ENCODE data around the gene CASP8.
"Not testable (repeated sequence)": the region's sequence is repeated elsewhere in the genome, so short reads cannot be mapped to it uniquely, and the experiment has no call there.

Gene CASP8

DNA sequence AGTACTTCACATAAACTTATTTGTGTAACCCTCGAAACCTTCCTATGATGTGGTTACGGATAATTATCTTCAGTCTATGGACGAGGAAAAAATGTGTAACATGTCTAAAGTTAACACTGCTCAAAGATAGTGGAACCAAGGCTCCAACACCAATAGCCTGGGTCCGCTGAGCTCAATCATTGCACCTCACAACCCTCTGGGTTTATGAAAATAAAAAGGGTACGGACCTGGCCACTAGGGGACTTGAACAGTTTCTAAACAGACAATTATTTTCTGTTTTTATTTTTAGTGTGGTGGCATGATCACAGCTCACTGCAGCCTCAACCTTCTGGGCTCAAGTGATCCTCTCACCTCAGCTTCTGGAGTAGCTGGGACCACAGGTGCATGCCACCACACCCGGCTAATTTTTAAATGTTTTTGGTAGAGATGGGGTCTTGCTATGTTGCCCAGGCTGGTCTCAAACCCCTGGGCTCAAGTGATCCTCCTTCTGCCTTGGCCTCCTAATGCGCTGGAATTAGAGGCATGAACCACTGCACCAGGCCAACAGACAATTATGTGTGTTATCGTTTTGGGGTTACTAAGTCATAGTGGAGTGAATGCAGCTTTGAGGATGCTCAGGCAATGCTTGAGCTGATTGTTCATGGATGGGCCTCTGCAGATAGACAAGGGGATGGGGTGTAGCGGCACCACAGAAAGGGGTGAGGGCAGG lies 10.1 kb downstream of the CASP8 start:
- DNase-seq, result no peak

DNA sequence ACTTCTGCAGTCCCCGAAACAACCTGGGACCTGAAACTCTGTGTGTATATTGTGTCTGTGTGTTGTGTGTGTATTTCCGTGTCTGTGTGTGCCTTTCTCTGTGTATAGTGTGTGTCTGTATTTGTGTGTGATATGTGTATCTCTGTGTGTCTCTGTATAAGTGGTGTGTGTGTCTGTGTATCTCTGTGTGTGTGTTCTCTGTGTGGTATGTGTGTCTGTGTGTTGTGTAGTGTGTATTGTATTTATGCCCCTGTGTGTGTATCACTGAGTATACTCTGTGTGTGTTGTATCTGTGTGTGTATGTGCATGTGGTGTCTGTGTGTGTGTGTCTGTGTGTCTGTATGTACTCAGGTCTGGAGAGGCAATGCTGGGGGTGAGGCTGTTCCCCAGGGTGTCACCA lies 11.6 kb downstream of the CASP8 start:
- DNase-seq, result no peak

DNA sequence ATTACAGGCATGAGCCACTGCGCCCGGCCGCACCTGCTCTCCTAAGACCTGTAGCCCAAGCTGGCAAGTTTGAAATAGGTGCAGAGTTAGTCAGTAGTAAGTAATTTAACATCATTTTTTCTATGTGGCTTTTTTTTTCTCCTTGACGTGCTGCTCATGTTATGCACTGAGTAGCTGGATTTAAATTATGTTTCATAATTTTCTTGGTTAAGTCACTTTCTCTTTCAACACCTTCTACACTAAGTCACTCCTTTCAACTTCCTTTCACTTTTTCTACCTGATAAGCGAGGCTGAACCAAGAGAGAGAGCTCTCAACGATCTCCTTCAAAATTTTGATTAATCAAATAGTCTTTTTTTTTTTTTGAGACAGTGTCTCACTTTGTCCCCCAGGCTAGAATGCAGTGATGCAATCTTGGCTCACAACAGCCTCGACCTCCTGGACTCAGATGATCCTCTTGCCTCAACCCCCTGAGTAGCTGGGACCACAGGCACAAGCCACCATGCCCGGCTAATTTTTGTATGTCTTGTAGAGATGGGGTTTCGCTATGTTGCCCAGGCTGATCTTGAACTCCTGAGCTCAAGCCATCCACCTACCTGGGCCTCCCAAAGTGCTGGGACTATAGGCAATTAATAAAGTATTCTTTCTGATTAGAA lies 13.1 kb downstream of the CASP8 start:
- DNase-seq, result no peak

DNA sequence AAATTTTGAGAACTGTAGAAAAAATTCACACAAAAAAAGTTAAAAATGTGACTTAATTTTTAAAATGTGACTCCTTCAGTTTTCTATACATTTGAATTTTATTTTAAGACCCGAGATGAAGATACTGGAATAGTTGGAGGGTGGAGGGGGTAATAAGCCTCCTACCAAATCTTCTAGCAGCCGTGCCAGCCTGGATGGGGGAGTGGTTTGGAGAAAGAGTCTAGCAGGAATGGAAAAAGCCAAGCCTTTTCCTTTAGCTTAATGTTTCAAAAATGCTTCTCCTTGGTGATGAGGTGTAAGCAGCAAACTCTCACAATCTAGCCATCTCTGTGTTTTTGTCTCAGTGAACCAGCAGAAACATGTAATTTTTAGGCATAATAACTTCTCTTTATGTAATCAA lies 14.7 kb downstream of the CASP8 start:
- no peak for DNase-seq

DNA sequence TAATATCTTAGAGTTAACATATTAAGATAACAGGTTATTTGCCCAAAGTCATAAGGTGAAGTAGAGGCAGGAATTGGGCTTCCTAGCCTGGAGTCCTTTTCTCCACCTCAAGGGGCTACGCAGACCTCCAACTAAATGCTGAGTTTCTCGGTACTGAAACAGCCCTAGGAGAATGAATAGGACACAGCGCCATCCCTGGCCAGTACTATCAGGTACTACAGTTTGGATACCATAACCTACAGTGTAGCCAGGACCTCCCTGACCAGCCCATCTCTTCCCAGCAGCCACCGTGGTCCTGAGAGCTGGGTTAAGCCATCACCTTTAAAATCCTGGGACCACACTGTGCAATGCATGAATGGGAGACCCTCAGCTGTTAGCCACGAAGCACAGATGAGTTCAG lies 15.7 kb downstream of the CASP8 start:
- DNase-seq, result no peak

DNA sequence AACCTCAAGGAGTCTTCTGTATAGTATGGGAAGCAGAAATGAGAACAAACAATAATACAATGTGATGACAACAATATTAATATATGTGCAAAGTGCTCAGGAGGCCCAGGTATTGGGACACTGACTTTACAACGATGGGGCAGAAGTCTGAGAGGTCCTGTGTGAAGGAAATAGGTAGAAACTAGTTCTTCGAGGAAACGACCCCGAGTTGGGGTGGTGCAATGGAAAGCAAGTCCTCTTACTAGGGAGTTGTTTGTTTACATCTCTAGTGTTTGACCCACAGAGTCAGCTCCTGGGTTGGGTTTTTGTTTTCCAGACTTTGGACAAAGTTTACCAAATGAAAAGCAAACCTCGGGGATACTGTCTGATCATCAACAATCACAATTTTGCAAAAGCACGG lies 16.2 kb downstream of the CASP8 start:
- no peak for DNase-seq

DNA sequence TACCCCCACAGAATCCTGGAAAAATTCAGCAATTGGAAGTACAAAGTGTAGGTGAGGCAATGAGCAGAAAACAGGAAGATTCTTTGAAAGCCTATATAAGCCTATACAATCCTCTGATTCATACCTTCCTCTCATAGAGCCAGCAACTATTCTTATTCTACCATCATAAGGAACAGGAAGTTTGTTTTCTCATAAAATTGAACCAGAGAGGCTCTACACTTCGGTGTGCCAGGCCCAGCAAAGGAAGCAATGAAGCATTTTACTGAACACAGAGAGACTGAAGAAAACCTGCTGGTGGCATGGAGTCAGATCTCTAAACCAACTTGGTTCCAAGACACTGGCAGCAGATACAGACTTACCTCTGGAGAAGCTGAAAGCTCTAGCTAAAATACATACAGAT lies 18.7 kb downstream of the CASP8 start:
- no peak for DNase-seq

DNA sequence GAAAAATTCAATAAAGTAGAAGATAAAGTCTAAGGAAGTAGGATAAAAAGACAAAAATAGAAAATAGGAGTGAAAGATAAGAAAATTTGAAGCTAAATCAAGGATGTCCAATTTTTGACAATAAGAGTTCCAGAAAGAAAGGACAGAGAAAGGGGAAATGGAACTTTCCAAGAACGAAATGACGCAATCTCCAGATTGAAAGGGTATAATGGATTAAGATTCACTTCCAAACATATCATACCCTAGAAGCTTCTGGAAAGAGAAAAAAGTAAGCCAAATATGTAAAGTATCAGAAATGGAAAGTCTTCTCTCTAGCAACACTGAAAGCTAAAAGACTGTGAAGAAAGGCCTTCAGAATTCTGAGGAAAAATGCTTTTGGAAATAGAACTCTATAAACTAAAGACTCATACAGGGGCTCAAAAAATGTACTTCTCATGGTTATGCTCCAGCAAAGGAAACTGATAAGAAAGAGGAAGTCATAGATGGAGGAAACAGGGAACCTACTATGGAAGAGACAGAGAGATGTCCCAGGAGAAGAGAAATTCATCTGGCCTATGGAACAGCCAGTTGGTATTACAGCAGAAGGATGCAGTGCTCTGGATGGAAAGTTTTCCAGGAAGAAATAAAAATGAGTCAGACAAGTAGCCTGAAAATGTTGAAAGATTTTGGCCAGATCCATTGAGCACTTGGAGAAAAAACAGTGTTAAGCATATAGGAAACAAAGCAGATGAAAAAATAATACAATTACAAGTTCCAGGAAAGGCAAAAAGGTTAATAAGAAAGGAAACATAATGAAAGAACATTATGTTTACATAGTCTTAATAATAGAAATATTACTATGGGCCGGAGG lies 20.1 kb downstream of the CASP8 start:
- no peak for DNase-seq

DNA sequence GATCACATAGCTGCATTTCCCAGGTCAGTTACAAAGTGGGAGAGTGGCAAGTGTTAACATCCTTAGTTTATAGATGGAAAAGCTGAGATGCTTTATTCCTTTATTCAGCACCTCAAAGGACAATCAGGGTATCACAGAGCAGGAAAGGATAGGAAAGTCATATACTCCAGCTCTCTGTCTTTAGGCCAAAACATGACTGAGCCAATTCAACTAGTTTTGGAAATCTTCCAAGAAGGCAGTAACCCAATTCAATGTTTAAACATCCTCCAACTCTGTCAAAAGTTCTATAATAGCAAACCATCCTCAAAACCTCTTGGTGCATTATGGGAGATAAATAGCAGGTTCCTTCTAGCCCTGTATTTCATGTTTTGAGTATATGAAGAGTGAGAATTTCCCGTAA lies 25.2 kb downstream of the CASP8 start:
- DNase-seq, result no peak

DNA sequence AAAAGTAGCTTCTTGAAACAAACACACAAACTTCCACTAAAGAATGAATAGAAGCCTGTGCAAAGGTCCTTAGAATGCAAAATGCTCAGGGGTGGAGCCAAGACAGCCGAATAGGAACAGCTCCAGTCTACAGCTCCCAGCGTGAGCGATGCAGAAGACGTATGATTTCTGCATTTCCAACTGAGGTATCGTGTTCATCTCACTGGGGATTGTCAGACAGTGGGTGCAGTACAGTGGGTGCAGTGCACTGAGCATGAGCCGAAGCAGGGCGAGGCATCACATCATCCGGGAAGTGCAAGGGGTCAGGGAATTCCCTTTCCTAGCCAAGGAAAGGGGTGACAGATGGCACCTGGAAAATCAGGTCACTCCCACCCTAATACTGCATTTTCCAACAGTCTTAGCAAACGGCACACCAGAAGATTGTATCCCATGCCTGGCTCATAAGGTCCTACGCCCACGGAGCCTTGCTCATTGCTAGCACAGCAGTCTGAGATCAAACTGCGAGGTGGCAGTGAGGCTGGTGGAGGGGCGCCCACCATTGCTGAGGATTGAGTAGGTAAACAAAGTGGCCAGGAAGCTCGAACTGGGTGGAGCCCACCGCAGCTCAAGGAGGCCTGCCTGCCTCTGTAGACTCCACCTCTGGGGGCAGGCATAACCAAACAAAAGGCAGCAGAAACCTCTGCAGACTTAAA lies 30.3 kb downstream of the CASP8 start:
- not testable (repeated sequence) for DNase-seq

DNA sequence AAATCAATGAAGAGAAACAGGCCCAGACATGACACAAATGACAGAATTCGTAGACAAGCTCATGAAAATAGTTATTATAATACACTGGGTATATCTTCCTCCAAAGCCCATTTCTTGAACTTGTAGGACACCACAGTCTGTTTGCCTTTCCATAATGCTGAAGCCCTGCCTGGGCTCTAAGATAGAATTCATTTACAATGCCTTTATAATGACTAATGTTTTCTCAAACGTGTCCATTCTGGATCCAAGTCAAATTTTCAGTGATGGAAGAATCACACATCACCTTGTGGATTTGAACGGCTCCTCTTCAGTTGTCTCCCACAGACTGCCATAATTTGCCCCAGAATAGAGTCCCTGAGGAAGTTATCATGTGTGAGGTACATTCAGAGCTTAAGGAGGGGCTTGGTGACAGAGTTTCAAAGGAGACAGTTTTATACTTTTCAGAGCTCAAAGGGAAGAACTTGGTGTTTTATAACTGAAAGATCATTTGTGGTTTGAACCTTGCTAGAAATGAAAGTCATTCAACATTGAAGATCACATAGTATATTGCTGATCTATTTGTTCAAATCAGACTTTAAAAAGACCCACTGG lies 38.2 kb downstream of the CASP8 start:
- no peak for DNase-seq

DNA sequence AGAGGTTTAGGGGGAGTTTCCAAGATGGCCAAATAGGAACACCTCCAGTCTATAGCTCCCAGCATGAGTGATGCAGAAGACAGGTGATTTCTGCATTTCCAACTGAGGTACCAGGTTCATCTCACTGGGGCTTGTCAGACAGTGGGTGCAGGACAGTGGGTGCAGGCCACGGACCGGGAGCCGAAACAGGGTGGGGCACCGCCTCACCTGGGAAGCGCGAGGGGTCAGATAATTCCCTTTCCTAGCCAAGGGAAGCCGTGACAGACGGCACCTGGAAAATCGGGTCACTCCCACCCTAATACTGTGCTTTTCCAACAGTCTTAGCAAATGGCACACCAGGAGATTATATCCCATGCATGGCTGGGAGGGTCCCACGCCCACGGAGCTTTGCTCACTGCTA lies 39.6 kb downstream of the CASP8 start:
- DNase-seq, result not testable (repeated sequence)

DNA sequence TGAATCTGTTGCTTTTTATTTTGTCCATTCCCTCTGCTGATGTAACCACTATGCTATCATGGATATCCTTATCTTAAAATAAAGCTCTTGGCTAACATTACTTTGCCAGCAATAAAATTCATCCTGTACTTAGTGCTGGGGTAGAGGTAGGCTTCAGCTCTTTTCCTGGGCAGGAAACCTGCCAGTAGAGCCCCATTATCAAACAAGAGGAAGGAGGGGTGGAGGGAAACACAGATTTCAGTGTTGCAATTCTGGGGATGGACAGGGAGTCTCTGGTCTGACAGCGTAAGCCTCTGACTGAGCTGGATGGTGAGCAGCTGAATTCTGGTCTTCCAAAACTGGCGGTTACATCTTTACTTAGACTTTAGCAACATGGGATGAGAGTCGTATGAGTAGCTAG lies 47.5 kb downstream of the CASP8 start:
- DNase-seq, result no peak

DNA sequence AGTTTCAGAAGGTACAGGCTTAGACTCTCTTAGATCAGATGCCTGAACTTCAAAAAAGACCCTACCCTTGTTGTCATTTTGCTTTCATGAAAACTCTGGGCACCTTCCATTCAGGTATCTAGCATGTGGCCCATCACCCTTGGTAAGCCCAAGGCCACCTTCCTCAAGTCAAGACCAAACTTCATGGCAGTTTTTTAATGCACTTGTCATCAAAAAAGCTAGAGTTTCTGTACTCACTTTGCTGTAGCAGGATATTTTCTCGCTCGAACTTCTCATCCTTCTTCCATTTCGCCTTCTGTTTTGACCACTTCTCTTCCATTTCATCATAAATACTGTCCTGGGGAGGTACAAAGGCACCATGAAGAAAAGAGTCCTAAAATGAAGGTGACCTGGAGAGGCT lies 48.6 kb downstream of the CASP8 start:
- no peak for DNase-seq

DNA sequence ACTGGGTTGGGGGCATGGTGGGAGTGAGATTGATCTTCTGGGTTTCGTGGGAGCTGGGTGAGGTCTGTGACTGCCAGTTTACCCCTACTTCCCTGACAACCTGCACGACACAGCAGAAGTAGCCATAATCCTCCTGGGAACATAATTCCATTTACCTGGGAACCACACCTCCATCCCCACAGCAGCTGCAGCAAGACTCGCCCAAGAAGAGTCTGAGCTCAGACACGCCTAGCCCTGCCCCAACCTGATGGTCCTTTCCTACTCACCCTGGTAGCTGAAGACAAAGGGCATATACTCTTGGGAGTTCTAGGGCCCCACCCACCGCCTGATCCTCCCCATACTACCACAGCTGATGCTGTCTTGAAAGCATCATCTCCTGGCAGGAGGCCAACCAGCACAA lies 53.0 kb downstream of the CASP8 start:
- DNase-seq, result no peak

DNA sequence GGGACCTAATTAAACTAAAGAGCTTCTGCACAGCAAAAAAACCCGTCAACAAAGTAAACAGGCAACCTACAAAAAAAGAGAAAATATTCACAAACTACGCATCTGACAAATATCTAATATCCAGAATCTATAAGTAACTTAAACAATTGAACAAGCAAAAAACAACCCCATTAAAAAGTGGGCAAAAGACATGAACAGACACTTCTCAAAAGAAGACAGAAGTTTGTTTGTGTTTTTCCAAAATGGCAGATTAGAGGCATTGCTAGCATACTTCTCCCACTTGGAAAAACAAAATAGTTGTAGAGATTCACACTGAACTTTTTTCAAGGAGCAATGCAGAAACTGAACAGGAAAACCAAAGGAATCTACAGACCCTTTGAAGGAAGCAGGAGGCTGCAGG lies 59.2 kb downstream of the CASP8 start:
- DNase-seq, result no peak

DNA sequence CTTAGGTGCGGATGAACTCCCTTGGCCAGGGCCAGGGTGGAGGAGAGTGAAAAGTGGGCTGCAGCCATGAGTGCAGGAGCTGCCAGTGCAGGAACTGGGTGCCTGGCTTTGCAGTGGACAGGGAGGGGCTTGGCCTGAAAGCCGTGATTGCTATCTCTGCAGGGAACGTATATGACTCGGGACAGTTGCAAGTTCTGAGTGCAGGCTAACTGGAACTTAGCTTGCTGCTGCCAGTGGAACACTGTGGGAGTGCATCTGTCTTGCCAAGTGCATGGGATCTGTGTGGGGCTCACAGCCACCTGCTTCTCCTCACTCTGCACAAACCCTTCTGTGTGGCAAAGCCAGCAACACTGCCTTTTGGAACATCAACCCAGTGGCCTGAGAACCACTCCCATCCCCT lies 59.9 kb downstream of the CASP8 start:
- no peak for DNase-seq

DNA sequence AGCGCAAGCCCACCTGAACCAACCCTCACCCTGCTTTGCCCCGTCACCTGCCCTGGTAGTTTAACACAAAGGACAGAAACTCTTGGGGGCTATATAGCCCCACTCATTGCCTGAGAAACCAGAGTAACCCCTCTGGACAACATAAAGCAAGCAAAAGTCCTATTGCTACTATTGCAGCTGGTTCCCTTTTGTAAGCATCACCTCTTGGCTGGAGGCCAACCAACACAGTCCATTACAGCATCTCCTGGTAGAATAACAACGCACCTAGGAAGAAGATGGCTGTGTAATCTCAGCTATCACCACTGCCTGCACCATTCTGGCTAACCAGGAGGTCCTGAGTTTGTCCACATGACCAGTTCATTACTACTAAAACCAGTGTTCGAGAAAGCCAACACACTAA lies 60.4 kb downstream of the CASP8 start:
- no peak for DNase-seq

DNA sequence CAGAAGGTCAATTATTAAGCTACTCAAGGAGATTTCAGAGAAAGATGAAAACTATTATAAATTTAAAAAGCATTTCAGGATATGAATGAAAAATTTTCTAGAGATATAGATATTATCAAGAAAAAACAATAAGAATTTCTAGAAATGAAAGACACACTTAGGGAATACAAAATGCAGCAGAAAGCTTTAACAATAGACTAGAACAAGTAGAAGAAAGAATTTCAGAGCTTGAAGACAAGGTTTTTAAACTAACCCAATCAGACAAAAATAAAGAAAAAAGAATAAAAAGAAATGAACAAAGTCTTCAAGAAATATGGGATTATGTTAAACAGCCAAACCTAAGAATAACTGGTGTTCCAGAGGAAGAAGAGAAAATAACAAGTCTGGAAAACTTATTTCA lies 62.4 kb downstream of the CASP8 start:
- DNase-seq, result no peak

DNA sequence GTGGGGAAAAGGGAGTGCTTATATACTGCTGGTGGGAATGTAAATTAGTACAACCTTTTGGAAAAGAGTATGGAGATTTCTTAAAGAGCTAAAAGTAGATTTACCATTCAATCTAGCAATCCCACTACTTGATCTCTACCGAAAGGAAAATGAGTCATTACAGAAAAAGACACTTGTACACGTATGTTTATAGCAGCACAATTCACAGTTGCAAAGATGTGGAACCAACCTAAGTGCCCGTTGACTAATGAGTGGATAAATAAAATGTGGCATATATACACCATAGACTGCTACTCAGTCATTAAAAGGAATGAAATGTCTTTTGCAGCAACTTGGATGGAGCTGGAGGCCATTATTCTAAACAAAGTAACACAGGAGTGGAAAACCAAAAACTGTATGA lies 67.3 kb downstream of the CASP8 start:
- no peak for DNase-seq

DNA sequence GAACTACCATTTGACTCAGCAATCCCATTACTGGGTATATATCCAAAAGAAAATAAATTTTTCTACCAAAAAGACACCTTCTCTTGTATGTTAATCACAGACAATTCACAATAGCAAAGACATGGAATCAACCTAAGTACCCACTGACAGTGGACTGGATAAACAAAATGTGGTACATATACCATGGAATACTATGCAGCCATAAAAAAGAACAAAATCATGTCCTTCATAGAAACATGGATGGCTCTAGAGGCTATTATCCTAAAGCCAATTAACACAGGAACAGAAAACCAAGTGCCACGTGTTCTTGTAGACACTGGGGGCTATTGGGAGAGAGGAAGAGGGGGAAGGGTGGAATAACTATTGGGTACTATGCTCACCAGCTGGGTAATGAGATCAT lies 69.1 kb downstream of the CASP8 start:
- no peak for DNase-seq

Data from NK-92 treated with Interleukin-12 subunit alpha and Interleukin-12 subunit beta, amount 100 ng/mL, for 24 hours (cell line).